Sigmoid colon (tissue), 7 donors: Measurements from ENCODE around the gene SLC8A2. TPM values are rescaled to one million over a fixed set of nuclear protein-coding genes. Genes with fewer than 3 reads are reported as not detected.

Experiments
- DNase-seq: peaks from one replicate; pipeline ENCODE4 v3.0.0-alpha.2; 2019
- H3K27ac ChIP-seq, 4 donors: fragments of 200-600 bp; sonication (generic); one replicate each; pipeline ENCODE4 v1.5.1; 2016 to 2019; ENCODE audit warnings: mild to moderate bottlenecking in 1 of 4
- H3K27me3 ChIP-seq, 3 donors: fragments of 200-600 bp; sonication (generic); one replicate each; pipeline ENCODE4 v1.5.1; 2019; ENCODE audit warnings: mild to moderate bottlenecking in 1 of 3
- H3K36me3 ChIP-seq, 4 donors: fragments of 200-600 bp; sonication (generic); one replicate each; pipeline ENCODE4 v1.5.1; 2016 to 2019
- H3K4me1 ChIP-seq, 4 donors: fragments of 200-600 bp; sonication (generic); one replicate each; pipeline ENCODE4 v1.5.1; 2017 to 2019
- H3K4me3 ChIP-seq, 4 donors: fragments of 200-600 bp; sonication (generic); one replicate each; pipeline ENCODE4 v1.5.1; 2017 to 2019; ENCODE audit warnings: mild to moderate bottlenecking in 2 of 4, moderate library complexity in 1 of 4
- H3K9me3 ChIP-seq, 4 donors: fragments of 200-600 bp in 3 of 4; sonication (generic) in 3 of 4; one replicate each; pipeline versions ENCODE4 v1.5.1 to v1.6.1; 2013 to 2019
- CTCF ChIP-seq, 4 experiments: fragments of 450-650 bp in 3 of 4; fragments of 200-600 bp in 1 of 4; IDR thresholded peaks; one replicate each; pipeline ENCODE4 v1.5.1; 2016 to 2019; ENCODE audit warnings: antibody characterized with exemption in 4 of 4, mild to moderate bottlenecking in 3 of 4, moderate library complexity in 2 of 4
- EP300 ChIP-seq, 4 donors: sonication (generic); formaldehyde crosslinking; IDR thresholded peaks; one replicate each; pipeline ENCODE4 v1.6.1; 2017; ENCODE audit warnings: antibody characterized with exemption in 4 of 4
- POLR2A ChIP-seq, 2 donors: fragments of 450-650 bp; IDR thresholded peaks; one replicate each; pipeline ENCODE4 v1.6.1; 2016; ENCODE audit warnings: antibody characterized with exemption in 2 of 2, mild to moderate bottlenecking in 2 of 2, moderate library complexity in 2 of 2
- POLR2AphosphoS5 ChIP-seq, 4 donors: sonication (generic); formaldehyde crosslinking; IDR thresholded peaks; one replicate each; pipeline ENCODE4 v1.6.1; 2017; ENCODE audit warnings: antibody characterized with exemption in 4 of 4
- WGBS, 2 donors: extraction: QIAGEN DNeasy Blood & Tissue Kit; methylation state at CpG; one replicate each; pipeline ENCODE4 v1.1.7; 2013; 5-methylcytosine and 5-hydroxymethylcytosine counted together
- intact Hi-C: fragments of 100-400 bp; cut with DNase I; formaldehyde crosslinking; loops from one replicate; pipeline ENCODE4 v1.15.1; 2023
- polyA plus RNA-seq, 3 donors: library from polyadenylated mRNA; stranded (reverse); fragments of 200-250 nt; gene quantifications; one replicate each; pipeline ENCODE4 v1.2.3, GENCODE V29; 2013
- total RNA-seq, 4 donors: library from RNA; depleted of rRNA; stranded (reverse); fragments of >200 nt; gene quantifications; one replicate each; pipeline ENCODE4 v1.1.0, GENCODE V29; 2016
- donor health status: healthy with polysubstance abuse.
- donor health status: Bipolar disorder and iron deficiency.
- donor health status: healthy.

SLC8A2 gene
- total and polyA plus RNA-seq, 7 donors, result 1.1 to 39.9 (median 10.0) TPM; not detected in 2

GRCh38 chr19:47492571-47493377, 21.1 kb upstream of the SLC8A2 start:
- no peak for TF ChIP-seq POLR2A (IDR thresholded peaks at IDR 0.05)
- TF ChIP-seq CTCF (IDR thresholded peaks at IDR 0.05), result no peak
- no peak for TF ChIP-seq POLR2AphosphoS5 (IDR thresholded peaks at IDR 0.05)
- TF ChIP-seq EP300 (IDR thresholded peaks at IDR 0.05), result no peak
- DNase-seq, result no peak
- Histone ChIP-seq H3K9me3 (no peaks in the 10 kb centered on the region), H3K36me3 (peaks cover 8 to 94% (median 43%) of the 10 kb centered on the region in 4 donors), H3K27me3 (no peaks in the 10 kb centered on the region), H3K27ac (no peak overlapping the region), H3K4me3 (no peak overlapping the region), H3K4me1 (no peaks in the 10 kb centered on the region)
- intact Hi-C loops, result no loop called here
- 68 to 79% methylated on average over 23 of the region's 23 CpGs for WGBS, 2 donors

DNA sequence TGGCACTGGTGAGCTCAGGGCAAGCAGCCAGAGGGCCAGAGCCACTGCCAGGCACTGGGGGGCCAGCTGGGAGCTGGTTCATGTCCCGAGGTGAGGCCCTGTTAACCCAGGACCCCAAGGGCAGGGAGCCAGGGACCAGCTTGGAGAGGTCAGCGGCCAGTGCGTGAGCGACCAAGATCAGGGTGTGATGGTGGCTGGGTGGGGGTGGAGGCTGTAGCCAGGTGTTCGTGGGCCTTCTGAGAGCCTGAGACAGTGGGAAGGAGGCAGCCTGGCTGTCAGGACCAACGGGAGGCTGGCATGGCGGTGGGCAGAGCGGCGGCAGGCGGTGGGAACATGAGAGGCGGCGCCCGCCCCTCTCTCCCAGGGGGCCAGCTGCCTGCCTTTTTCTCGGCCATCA, 20.4 kb upstream of the SLC8A2 start:
- Histone ChIP-seq H3K4me3 (no peak overlapping the region), H3K9me3 (no peaks in the 10 kb centered on the region), H3K27ac (no peak overlapping the region), H3K4me1 (no peaks in the 10 kb centered on the region), H3K27me3 (no peaks in the 10 kb centered on the region), H3K36me3 (peaks cover 2 to 94% (median 42%) of the 10 kb centered on the region in 4 donors)
- TF ChIP-seq EP300 (IDR thresholded peaks at IDR 0.05) (no peak), POLR2AphosphoS5 (IDR thresholded peaks at IDR 0.05) (no peak), POLR2A (IDR thresholded peaks at IDR 0.05) (no peak), CTCF (IDR thresholded peaks at IDR 0.05) (no peak)
- DNase-seq, result peak; percentile 58
- 87 to 88% methylated on average over 14 of the region's 14 CpGs for WGBS, 2 donors
- intact Hi-C loops, result no loop called here

GRCh38 chr19:47491358-47492136, 19.9 kb upstream of the SLC8A2 start:
- WGBS, 2 donors, result 85 to 86% methylated on average over 22 of the region's 22 CpGs
- Histone ChIP-seq H3K9me3 (no peaks in the 10 kb centered on the region), H3K36me3 (peaks cover 0 to 92% (median 39%) of the 10 kb centered on the region in 4 donors), H3K27ac (no peak overlapping the region), H3K4me1 (no peaks in the 10 kb centered on the region), H3K27me3 (no peaks in the 10 kb centered on the region), H3K4me3 (no peak overlapping the region)
- DNase-seq, result peak; percentile 60
- TF ChIP-seq POLR2A (IDR thresholded peaks at IDR 0.05) (no peak), EP300 (IDR thresholded peaks at IDR 0.05) (no peak), CTCF (IDR thresholded peaks at IDR 0.05) (no peak), POLR2AphosphoS5 (IDR thresholded peaks at IDR 0.05) (no peak)
- intact Hi-C loops, result no loop called here

GRCh38 chr19:47490847-47491246, 19.2 kb upstream of the SLC8A2 start:
- no peak overlapping the region for H3K4me3 ChIP-seq
- no peak overlapping the region for H3K27ac ChIP-seq
- DNase-seq, result peak; percentile 62
- 66 to 67% methylated on average over 3 of the region's 3 CpGs for WGBS, 2 donors
- peaks cover 0 to 88% (median 35%) of the 10 kb centered on the region in 4 donors for H3K36me3 ChIP-seq
- intact Hi-C loops, result no loop called here
- TF ChIP-seq POLR2A (IDR thresholded peaks at IDR 0.05) (no peak), CTCF (IDR thresholded peaks at IDR 0.05) (no peak), POLR2AphosphoS5 (IDR thresholded peaks at IDR 0.05) (no peak), EP300 (IDR thresholded peaks at IDR 0.05) (no peak)
- no peaks in the 10 kb centered on the region for H3K27me3 ChIP-seq
- no peaks in the 10 kb centered on the region for H3K4me1 ChIP-seq
- H3K9me3 ChIP-seq, result no peaks in the 10 kb centered on the region
